Mesothelial cell of epicardium (in vitro differentiated cells): ENCODE data around the gene SPOCK1. TPM values are rescaled to one million over a fixed set of nuclear protein-coding genes. Genes with fewer than 3 reads are reported as not detected.

ENCODE experiments used
- DNase-seq, 2 experiments: peaks; one replicate each; pipeline ENCODE4 v3.0.0; 2021; ENCODE audit warnings: low spot score in 2 of 2; ENCODE audit not compliant: unreplicated experiment in 2 of 2
- H3K27ac Mint-ChIP-seq: 2 replicates; pipeline ENCODE4 v1.8.0; 2021; ENCODE audit warnings: mixed read lengths
- H3K27me3 Mint-ChIP-seq: 2 replicates; pipeline ENCODE4 v1.8.0; 2021; ENCODE audit warnings: low read depth, mixed read lengths
- H3K36me3 Mint-ChIP-seq: 2 replicates; pipeline ENCODE4 v1.8.0; 2021; ENCODE audit warnings: mixed read lengths
- H3K4me1 Mint-ChIP-seq: 2 replicates; pipeline ENCODE4 v1.8.0; 2021; ENCODE audit warnings: mixed read lengths
- H3K4me3 Mint-ChIP-seq: 2 replicates; pipeline ENCODE4 v1.8.0; 2021; ENCODE audit warnings: mild to moderate bottlenecking, moderate library complexity, mixed read lengths
- H3K9me3 Mint-ChIP-seq: 2 replicates; pipeline ENCODE4 v1.8.0; 2021; ENCODE audit warnings: mixed read lengths
- total RNA-seq: library from RNA; stranded (reverse); gene quantifications from 3 replicates; pipeline ENCODE4 v1.2.1, GENCODE V29; 2021
- TF ChIP-seq, protein P1 (sequence below): fragments of 200-600 bp; sonication (generic); IDR thresholded peaks from one replicate; pipeline ENCODE4 v1.5.0; 2021; ENCODE audit warnings: antibody characterized with exemption; ENCODE audit not compliant: unreplicated experiment

Gene SPOCK1
- total RNA-seq, 1 donor from 2014 or later = 6.6 TPM

DNA sequence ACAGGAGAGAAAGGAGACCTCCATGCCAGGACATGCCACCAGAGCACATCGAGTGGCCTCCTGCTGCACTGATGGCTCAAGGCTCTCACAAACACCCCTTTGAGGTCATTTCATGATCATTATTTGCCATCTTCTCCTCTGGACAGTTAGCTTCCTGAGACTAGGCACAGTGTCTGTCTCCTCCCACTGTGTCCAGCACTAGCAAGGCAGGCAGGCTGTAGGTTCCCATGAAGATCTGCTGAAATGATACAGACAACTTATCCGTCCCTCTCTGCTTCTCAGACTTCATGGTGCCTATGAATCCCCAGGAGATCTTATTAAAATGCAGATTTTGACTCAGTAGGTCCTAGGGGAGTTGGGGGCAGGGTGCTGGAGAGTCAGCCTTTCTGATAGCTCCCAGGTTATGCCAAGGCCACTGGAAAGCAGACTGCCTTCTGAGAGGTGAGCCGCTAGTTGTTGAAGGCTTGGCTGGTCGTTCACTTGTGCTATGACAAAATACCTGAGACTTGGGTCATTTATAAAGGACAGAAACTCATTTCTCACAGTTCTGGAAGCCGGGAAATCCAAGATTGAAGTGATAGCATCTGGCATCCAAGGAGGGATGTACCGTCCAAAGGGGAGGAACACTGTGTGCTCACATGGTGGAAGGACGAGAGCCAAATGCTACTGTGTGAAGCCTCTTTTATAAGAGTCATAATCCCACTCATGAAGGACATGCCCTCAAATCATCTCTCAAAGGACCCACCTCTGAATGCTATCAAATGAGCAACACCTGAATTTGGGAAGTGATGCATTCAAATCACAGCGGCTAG, 183.4 kb downstream of the SPOCK1 start:
- H3K27me3 Mint-ChIP-seq = peaks cover 73% of the 10 kb centered on the region
- no peak for DNase-seq
- no peak overlapping the region for H3K27ac Mint-ChIP-seq
- H3K4me3 Mint-ChIP-seq = no peak overlapping the region
- H3K36me3 Mint-ChIP-seq = no peaks in the 10 kb centered on the region
- TF ChIP-seq, protein P1, sequence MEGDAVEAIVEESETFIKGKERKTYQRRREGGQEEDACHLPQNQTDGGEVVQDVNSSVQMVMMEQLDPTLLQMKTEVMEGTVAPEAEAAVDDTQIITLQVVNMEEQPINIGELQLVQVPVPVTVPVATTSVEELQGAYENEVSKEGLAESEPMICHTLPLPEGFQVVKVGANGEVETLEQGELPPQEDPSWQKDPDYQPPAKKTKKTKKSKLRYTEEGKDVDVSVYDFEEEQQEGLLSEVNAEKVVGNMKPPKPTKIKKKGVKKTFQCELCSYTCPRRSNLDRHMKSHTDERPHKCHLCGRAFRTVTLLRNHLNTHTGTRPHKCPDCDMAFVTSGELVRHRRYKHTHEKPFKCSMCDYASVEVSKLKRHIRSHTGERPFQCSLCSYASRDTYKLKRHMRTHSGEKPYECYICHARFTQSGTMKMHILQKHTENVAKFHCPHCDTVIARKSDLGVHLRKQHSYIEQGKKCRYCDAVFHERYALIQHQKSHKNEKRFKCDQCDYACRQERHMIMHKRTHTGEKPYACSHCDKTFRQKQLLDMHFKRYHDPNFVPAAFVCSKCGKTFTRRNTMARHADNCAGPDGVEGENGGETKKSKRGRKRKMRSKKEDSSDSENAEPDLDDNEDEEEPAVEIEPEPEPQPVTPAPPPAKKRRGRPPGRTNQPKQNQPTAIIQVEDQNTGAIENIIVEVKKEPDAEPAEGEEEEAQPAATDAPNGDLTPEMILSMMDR = no peak
- H3K9me3 Mint-ChIP-seq = no peaks in the 10 kb centered on the region
- no peaks in the 10 kb centered on the region for H3K4me1 Mint-ChIP-seq

DNA sequence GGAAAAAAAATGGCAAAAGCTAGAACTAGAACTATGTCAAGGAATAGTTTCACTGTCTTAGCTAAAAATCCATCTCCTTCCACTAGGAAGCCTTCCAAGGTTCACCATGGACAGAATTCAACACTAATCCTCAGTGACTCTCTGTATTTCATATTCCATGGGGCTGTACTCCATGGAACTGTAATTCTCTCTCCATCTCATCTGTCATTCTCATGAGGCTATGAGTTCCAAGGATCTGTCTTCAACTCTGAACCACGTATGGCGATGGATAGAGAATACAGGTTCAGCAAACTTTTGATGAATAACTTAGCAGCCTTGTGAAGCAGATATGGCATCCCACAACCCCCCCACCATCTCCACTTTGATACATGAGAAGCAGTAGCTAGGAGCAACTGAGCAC, 184.0 kb downstream of the SPOCK1 start:
- H3K27me3 Mint-ChIP-seq = peaks cover 69% of the 10 kb centered on the region
- no peaks in the 10 kb centered on the region for H3K4me1 Mint-ChIP-seq
- no peak for DNase-seq
- H3K9me3 Mint-ChIP-seq = no peaks in the 10 kb centered on the region
- H3K27ac Mint-ChIP-seq = no peak overlapping the region
- no peak overlapping the region for H3K4me3 Mint-ChIP-seq
- TF ChIP-seq, protein P1 = no peak
- H3K36me3 Mint-ChIP-seq = no peaks in the 10 kb centered on the region

DNA sequence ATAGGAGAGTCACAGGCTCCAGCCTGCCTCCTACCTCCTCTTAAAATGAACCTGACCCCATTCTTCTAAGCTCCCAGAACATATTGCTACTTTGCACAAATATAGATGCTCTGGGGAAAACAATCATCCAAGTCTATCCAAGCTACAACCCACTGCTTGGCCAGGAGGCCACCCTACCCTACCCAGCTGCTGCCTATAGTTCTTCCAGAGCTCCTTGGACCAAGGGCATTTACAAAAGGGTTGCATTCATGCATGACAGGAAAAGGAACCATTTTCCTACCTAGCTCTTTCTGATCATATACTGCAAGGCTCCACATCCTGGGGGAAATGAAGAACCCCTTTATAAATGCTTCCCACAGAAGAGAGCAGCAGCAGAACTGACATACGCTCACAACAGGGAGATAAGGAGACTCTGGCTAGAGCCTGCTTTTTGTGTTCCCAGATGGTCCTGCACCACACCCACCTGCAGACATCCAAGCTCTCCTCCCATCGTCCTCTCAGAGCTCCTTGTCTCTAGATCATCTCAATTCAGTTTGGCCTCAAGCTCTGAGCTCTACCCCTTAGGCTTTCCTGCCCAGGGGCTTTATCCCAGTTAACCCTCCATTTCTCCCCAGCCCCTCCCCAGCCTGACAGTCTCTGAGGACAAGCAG, 185.5 kb downstream of the SPOCK1 start:
- Mint-ChIP-seq H3K27me3 (peaks cover 68% of the 10 kb centered on the region), H3K4me3 (no peak overlapping the region), H3K4me1 (no peaks in the 10 kb centered on the region), H3K36me3 (no peaks in the 10 kb centered on the region), H3K27ac (no peak overlapping the region), H3K9me3 (no peaks in the 10 kb centered on the region)
- DNase-seq = no peak
- TF ChIP-seq, protein P1 = no peak

DNA sequence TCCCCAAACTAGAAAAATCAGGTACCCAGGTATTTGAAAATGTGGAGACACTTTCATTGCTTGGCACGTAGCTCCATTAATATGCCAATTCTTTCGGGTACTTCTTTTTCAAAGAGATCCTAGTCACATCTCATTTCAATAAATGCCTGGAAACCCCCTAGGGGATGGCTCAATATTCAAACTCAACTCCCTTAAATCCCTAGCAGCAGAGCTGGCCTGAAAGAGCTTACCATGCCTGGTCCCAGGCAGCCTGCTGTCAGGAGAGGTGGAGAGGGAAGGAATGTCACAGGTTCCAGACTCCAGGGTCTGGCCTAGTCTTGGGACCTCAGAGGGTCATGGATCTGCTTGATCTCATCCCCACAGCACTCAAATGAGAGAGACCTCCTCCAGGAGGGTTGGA, 187.1 kb downstream of the SPOCK1 start:
- Mint-ChIP-seq H3K27ac (no peak overlapping the region), H3K36me3 (no peaks in the 10 kb centered on the region), H3K4me3 (no peak overlapping the region), H3K9me3 (no peaks in the 10 kb centered on the region), H3K27me3 (peaks cover 52% of the 10 kb centered on the region), H3K4me1 (no peaks in the 10 kb centered on the region)
- TF ChIP-seq, protein P1 = no peak
- no peak for DNase-seq

DNA sequence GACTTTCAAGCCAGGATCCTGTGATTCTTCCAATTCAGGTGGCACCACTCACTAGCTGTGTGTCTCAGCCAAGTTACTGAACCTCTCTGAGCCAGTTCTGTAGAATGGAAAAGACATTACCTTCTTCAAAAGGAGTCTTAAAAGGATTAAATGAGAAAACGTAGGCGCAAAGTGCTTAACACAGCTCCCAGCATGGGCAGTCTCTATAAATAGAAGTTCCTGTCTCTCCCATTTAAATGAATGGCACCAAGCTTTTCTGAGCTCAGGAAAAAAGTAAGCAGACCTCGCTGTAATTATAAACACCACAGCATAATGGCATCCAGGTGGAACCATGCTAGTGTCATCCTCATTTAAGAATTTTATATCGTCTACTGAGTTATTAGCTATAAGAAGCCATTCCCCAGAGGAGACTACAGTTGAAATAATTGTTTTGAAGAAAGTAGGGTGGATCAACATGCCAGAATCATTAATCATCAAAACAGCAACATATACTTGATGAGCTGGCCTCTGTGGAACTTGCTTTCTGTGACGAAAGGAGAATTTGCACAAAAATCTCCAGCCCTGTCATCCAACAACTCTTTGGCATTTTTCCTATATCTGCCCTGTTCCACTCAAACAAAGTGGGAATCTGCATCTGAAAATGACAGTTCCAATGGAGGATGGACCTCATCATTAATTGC, 188.9 kb downstream of the SPOCK1 start:
- Mint-ChIP-seq H3K27ac (no peak overlapping the region), H3K27me3 (peaks cover 41% of the 10 kb centered on the region), H3K4me1 (no peaks in the 10 kb centered on the region), H3K4me3 (no peak overlapping the region), H3K9me3 (no peaks in the 10 kb centered on the region), H3K36me3 (no peaks in the 10 kb centered on the region)
- DNase-seq = no peak
- TF ChIP-seq, protein P1 = no peak
